ENCODE data around the gene ATP4B.

The ATP4B gene

GRCh38 chr13:113642563-113642962 lies 15.4 kb downstream of the ATP4B start:
- DNase-seq (ENCODE audit: low read depth), result no peak

- DNase-seq (ENCODE audit: low read depth), result no peak
These were observed 16.6 kb downstream of the ATP4B start for GRCh38 chr13:113641426-113641825.

GRCh38 chr13:113639616-113640262 lies 18.3 kb downstream of the ATP4B start:
- no peak for DNase-seq (ENCODE audit: low read depth)

GRCh38 chr13:113638806-113639205 lies 19.2 kb downstream of the ATP4B start:
- DNase-seq (ENCODE audit: low read depth), result no peak

GRCh38 chr13:113638173-113638746 lies 19.7 kb downstream of the ATP4B start:
- no peak for DNase-seq (ENCODE audit: low read depth)

GRCh38 chr13:113637262-113638160 lies 20.5 kb downstream of the ATP4B start:
- no peak for DNase-seq (ENCODE audit: low read depth)

- DNase-seq (ENCODE audit: low read depth), result no peak
These were observed 21.6 kb downstream of the ATP4B start for GRCh38 chr13:113636266-113636963.

- no peak for DNase-seq (ENCODE audit: low read depth)
These were observed 22.3 kb downstream of the ATP4B start for GRCh38 chr13:113635709-113636108.

GRCh38 chr13:113635048-113635420 lies 23.0 kb downstream of the ATP4B start:
- no peak for DNase-seq (ENCODE audit: low read depth)

- DNase-seq (ENCODE audit: low read depth), result no peak
These were observed 23.5 kb downstream of the ATP4B start for GRCh38 chr13:113634279-113635047.

GRCh38 chr13:113633485-113633873 lies 24.5 kb downstream of the ATP4B start:
- DNase-seq (ENCODE audit: low read depth), result no peak

GRCh38 chr13:113632706-113633484 lies 25.1 kb downstream of the ATP4B start:
- DNase-seq (ENCODE audit: low read depth), result no peak

GRCh38 chr13:113631341-113632095 lies 26.5 kb downstream of the ATP4B start:
- no peak for DNase-seq (ENCODE audit: low read depth)

- no peak for DNase-seq (ENCODE audit: low read depth)
These were observed 27.2 kb downstream of the ATP4B start for GRCh38 chr13:113630804-113631203.

GRCh38 chr13:113630296-113630695 lies 27.7 kb downstream of the ATP4B start:
- no peak for DNase-seq (ENCODE audit: low read depth)

- no peak for DNase-seq (ENCODE audit: low read depth)
These were observed 28.1 kb downstream of the ATP4B start for GRCh38 chr13:113629866-113630265.

- DNase-seq (ENCODE audit: low read depth), result no peak
These were observed 29.4 kb downstream of the ATP4B start for GRCh38 chr13:113628291-113629270.

GRCh38 chr13:113627136-113627535 lies 30.9 kb downstream of the ATP4B start:
- DNase-seq (ENCODE audit: low read depth), result no peak
